ENCODE data around the gene P4HA3.

P4HA3 gene

DNA sequence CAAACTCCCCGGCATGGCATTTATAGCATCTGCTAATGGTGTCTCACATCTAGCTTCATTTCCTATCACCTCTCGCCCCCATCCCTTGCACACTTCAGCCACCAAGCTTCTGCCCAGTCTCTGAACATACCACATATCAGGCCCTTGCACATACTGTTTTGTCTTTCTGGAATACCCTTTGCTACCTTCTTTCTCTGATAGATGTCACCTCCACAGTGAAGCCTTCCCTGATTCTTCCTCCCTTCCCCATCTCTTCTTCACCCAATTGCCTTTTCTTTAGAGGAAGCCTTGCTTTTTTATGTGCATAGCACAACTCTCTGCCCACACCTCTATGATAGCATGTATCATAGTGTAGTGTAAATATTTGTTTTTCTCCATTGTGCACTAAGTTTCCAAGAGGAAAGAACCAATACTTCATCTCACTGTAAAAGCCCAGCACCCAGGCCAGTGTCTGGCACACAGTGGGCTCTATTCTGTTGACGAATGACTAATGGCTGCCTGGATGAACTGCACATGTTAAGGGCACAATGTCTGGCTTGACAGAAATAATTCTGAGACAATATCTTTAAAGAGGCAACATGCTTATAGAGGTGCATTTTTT is 27.8 kb downstream of the P4HA3 start:
- no peaks in the 10 kb centered on the region for H3K9me3 ChIP-seq (ENCODE audit: insufficient read depth, low read length)
- H3K4me3 ChIP-seq (ENCODE audit: insufficient read depth, low read length, poor library complexity, severe bottlenecking): no peak overlapping the region
- no peak overlapping the region for H3K9ac ChIP-seq (ENCODE audit: low read length)
- TF ChIP-seq EZH2phosphoT487 (conservative IDR thresholded peaks at IDR 0.05; ENCODE audit: low read length) (no peak), CTCF (IDR thresholded peaks at IDR 0.05; ENCODE audit: insufficient read depth, low read length, poor library complexity, severe bottlenecking) (no peak)
- no peaks in the 10 kb centered on the region for H3K36me3 ChIP-seq (ENCODE audit: low read length)
- H3K4me2 ChIP-seq (ENCODE audit: low read depth, low read length, poor library complexity, severe bottlenecking): no peak overlapping the region
- H3F3A ChIP-seq (ENCODE audit: insufficient read depth): no peaks in the 10 kb centered on the region
- H2AFZ ChIP-seq (ENCODE audit: low read depth, low read length, severe bottlenecking): no peak overlapping the region
- no peaks in the 10 kb centered on the region for H3K9me2 ChIP-seq (replicated peaks; ENCODE audit: insufficient read depth, low read length)
- no peaks in the 10 kb centered on the region for H3K79me2 ChIP-seq (ENCODE audit: insufficient read depth, low read length)
- no peaks in the 10 kb centered on the region for H4K20me1 ChIP-seq (ENCODE audit: low read depth, low read length)
- H3K27me3 ChIP-seq (ENCODE audit: low read length): no peaks in the 10 kb centered on the region
- H3K27ac ChIP-seq (ENCODE audit: low read depth, low read length): no peak overlapping the region

- TF ChIP-seq EZH2phosphoT487 (conservative IDR thresholded peaks at IDR 0.05; ENCODE audit: low read length) (no peak), CTCF (IDR thresholded peaks at IDR 0.05; ENCODE audit: insufficient read depth, low read length, poor library complexity, severe bottlenecking) (no peak)
- H3K9me2 ChIP-seq (replicated peaks; ENCODE audit: insufficient read depth, low read length): no peaks in the 10 kb centered on the region
- no peaks in the 10 kb centered on the region for H3F3A ChIP-seq (ENCODE audit: insufficient read depth)
- H3K9ac ChIP-seq (ENCODE audit: low read length): no peak overlapping the region
- no peak overlapping the region for H3K4me3 ChIP-seq (ENCODE audit: insufficient read depth, low read length, poor library complexity, severe bottlenecking)
- H3K27me3 ChIP-seq (ENCODE audit: low read length): no peaks in the 10 kb centered on the region
- no peaks in the 10 kb centered on the region for H3K9me3 ChIP-seq (ENCODE audit: insufficient read depth, low read length)
- no peaks in the 10 kb centered on the region for H3K79me2 ChIP-seq (ENCODE audit: insufficient read depth, low read length)
- H4K20me1 ChIP-seq (ENCODE audit: low read depth, low read length): no peaks in the 10 kb centered on the region
- H3K4me2 ChIP-seq (ENCODE audit: low read depth, low read length, poor library complexity, severe bottlenecking): no peak overlapping the region
- H3K27ac ChIP-seq (ENCODE audit: low read depth, low read length): no peak overlapping the region
- H3K36me3 ChIP-seq (ENCODE audit: low read length): no peaks in the 10 kb centered on the region
- no peak overlapping the region for H2AFZ ChIP-seq (ENCODE audit: low read depth, low read length, severe bottlenecking)
Observed at GRCh38 chr11:74282914-74283371, 28.5 kb downstream of the P4HA3 start.

GRCh38 chr11:74282421-74282820 is 29.0 kb downstream of the P4HA3 start:
- no peaks in the 10 kb centered on the region for H3K79me2 ChIP-seq (ENCODE audit: insufficient read depth, low read length)
- H3K36me3 ChIP-seq (ENCODE audit: low read length): no peaks in the 10 kb centered on the region
- no peak overlapping the region for H3K4me2 ChIP-seq (ENCODE audit: low read depth, low read length, poor library complexity, severe bottlenecking)
- no peaks in the 10 kb centered on the region for H3K9me3 ChIP-seq (ENCODE audit: insufficient read depth, low read length)
- no peak for TF ChIP-seq EZH2phosphoT487 (conservative IDR thresholded peaks at IDR 0.05; ENCODE audit: low read length)
- TF ChIP-seq CTCF (IDR thresholded peaks at IDR 0.05; ENCODE audit: insufficient read depth, low read length, poor library complexity, severe bottlenecking): no peak
- H2AFZ ChIP-seq (ENCODE audit: low read depth, low read length, severe bottlenecking): no peak overlapping the region
- no peaks in the 10 kb centered on the region for H3K27me3 ChIP-seq (ENCODE audit: low read length)
- H3F3A ChIP-seq (ENCODE audit: insufficient read depth): no peaks in the 10 kb centered on the region
- no peak overlapping the region for H3K27ac ChIP-seq (ENCODE audit: low read depth, low read length)
- no peaks in the 10 kb centered on the region for H3K9me2 ChIP-seq (replicated peaks; ENCODE audit: insufficient read depth, low read length)
- H3K4me3 ChIP-seq (ENCODE audit: insufficient read depth, low read length, poor library complexity, severe bottlenecking): no peak overlapping the region
- H4K20me1 ChIP-seq (ENCODE audit: low read depth, low read length): no peaks in the 10 kb centered on the region
- no peak overlapping the region for H3K9ac ChIP-seq (ENCODE audit: low read length)
